Adipose tissue (tissue), 3 donors: ENCODE measurements around the gene SNPH. TPM values are rescaled to one million over a fixed set of nuclear protein-coding genes. Genes with fewer than 3 reads are reported as not detected.

Experiments
- H3K27ac ChIP-seq: one replicate; pipeline ENCODE4 v1.5.1; 2013; ENCODE audit warnings: low read depth, low read length
- WGBS, 3 donors: extraction: QIAGEN DNeasy Blood & Tissue Kit; methylation state at CpG; one replicate each; pipeline ENCODE4 v1.1.7; 2013; 5-methylcytosine and 5-hydroxymethylcytosine counted together
- polyA plus RNA-seq, 3 donors: library from polyadenylated mRNA; stranded (reverse); fragments of 200-250 nt; gene quantifications; one replicate each; pipeline ENCODE4 v1.2.3, GENCODE V29; 2013
- donor health status: healthy with polysubstance abuse.
- donor health status: Bipolar disorder and iron deficiency.
- donor health status: healthy.

Gene SNPH
- polyA plus RNA-seq, 3 donors, result 0.85 to 1.7 (median 0.92) TPM

GRCh38 chr20:1300083-1300840, 34.2 kb downstream of the SNPH start:
- no peak overlapping the region for H3K27ac ChIP-seq
- 88 to 94% (median 91%) methylated on average over 18 of the region's 18 CpGs for WGBS, 3 donors

DNA sequence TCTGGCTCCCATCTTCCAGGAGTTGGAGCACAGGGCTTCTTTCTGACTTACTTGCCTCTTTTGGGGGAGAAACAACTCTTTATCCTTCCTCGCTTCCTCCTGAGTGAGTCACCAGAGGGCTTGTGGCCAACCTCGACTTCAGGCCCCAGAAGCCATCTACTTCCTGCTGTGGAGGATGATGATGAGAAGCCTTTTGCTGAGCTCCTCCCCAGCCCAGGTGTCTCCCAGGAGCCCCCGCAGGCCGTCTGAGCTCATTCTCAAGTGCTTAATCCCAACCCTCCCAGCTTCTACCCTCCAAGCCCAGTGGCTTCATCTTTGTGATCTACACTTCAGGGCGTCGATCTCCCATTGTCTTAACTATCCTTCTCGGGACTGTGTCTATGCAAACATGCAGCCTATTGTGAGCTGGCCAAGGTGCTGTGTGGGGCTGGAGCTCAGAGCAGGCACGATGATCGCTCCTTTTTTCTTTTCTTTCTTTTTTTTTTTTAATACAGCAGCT, 35.0 kb downstream of the SNPH start:
- 55 to 68% (median 64%) methylated on average over 9 of the region's 9 CpGs for WGBS, 3 donors
- H3K27ac ChIP-seq, result no peak overlapping the region

GRCh38 chr20:1302685-1303541, 36.8 kb downstream of the SNPH start:
- no peak overlapping the region for H3K27ac ChIP-seq
- WGBS, 3 donors, result 81 to 88% (median 82%) methylated on average over 12 of the region's 12 CpGs

- WGBS, 3 donors, result 84 to 90% (median 88%) methylated on average over 31 of the region's 31 CpGs
- H3K27ac ChIP-seq, result no peak overlapping the region
These were observed 38.8 kb downstream of the SNPH start for GRCh38 chr20:1304710-1305515.

DNA sequence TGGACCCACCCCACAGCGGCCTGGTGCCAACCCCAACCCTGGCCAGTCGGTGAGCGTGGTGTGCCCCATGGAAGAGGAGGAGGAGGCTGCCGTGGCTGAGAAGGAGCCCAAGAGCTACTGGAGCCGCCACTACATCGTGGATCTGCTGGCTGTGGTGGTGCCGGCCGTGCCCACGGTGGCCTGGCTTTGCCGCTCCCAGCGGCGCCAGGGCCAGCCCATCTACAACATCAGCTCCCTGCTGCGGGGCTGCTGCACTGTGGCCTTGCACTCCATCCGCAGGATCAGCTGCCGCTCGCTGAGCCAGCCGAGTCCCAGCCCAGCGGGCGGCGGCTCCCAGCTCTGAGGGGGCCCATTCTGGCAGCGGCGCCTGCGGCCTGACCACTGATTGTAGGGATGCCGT, 39.6 kb downstream of the SNPH start:
- 91 to 92% (median 91%) methylated on average over 24 of the region's 24 CpGs for WGBS, 3 donors
- no peak overlapping the region for H3K27ac ChIP-seq

DNA sequence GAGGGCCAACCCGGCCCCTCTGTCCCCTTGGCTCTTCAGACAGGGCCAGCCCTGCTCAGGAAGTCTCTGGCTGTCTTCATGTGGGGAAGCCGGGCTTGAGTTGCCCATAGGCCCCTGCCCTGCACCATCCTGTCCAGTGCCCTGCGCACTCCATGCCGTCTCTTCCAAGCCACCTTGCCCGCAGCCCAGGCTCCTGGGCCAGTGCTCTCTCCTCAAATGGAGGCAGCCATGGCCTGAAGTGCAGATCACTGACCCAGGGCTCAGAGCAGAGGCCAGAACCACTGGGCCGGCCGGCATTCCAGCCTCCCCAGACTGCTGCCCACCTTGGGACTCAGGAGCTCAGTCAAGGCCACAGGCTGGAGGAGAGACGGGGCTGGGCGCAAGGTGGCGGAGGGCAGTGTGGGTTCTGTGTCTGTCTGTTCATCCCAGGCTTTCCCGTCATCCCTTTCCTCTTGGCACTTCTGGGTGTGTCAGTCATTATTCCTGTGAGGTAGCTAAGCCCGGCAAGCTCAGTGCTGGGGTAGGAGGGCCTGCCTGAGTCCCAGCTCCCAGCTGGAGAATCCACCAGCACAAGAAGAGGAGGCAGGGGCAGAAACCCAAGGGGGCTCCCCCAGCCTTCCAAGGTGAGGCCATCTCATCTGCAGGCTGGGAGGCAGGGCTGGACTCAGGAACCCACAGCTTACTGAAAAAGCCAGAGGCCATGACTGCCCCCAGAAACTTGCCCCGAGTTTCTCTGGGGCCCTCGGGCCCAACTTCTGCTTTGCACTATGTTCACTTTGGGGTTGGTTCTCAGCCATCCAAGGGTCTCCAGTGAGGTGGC, 40.4 kb downstream of the SNPH start:
- no peak overlapping the region for H3K27ac ChIP-seq
- 77 to 87% (median 85%) methylated on average over 13 to 14 of the region's 14 CpGs for WGBS, 3 donors

DNA sequence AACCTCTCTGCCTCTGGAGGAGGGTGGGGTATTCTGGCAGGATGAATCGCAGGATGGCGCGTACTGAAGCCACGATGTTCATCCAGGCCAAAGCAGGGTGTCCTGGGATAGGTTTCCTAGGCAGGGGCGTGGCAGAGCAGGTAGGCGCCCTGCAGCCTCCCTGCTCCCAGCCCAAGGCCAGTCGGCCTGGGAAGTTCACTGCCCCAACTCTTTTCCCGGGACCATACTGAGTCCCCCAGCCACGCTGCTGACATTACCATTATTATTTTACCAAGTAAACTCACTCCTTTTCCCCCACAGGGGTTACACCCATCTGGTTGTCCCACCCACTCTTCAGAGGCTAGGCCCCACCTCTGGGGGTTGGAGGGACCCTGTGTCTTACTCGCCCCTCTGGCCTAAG, 41.1 kb downstream of the SNPH start:
- WGBS, 3 donors, result 92 to 94% (median 92%) methylated on average over 10 of the region's 10 CpGs

DNA sequence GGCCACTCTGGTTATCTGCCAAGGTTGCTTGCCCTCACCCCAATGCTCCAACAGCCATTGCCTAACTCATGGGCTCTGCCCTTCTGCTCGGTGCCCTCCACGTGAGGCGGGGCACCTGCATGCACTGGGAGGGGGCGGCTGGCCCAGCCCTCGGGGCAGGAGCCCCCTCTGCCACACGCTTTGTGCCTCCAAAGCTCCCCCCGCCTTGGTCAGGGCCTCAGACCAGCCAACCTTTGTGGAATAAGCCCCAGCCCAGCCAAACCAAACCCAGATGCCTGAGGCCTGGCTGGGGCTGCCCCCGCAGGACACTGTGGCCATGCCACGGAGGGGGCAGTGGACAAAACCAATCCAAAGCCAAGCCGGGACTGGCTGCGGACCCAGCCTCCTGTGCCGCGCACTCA, 41.5 kb downstream of the SNPH start:
- WGBS, 3 donors, result 88 to 94% (median 94%) methylated on average over 13 of the region's 13 CpGs

More for the DNA sequence above, 41.1 kb downstream of the SNPH start:
- no peak overlapping the region for H3K27ac ChIP-seq

GRCh38 chr20:1308067-1308701, 42.1 kb downstream of the SNPH start:
- no peak overlapping the region for H3K27ac ChIP-seq
- 86 to 88% (median 86%) methylated on average over 13 of the region's 13 CpGs for WGBS, 3 donors

More for the DNA sequence above, 41.5 kb downstream of the SNPH start:
- H3K27ac ChIP-seq, result no peak overlapping the region

- 85 to 92% (median 87%) methylated on average over 9 of the region's 9 CpGs for WGBS, 3 donors
- H3K27ac ChIP-seq, result no peak overlapping the region
These were observed 42.6 kb downstream of the SNPH start for GRCh38 chr20:1308702-1309095.

GRCh38 chr20:1309439-1309847, 43.3 kb downstream of the SNPH start:
- WGBS, 3 donors, result 90 to 91% (median 90%) methylated on average over 12 of the region's 12 CpGs
- no peak overlapping the region for H3K27ac ChIP-seq

- WGBS, 3 donors, result 63 to 80% (median 66%) methylated on average over 9 of the region's 9 CpGs
- no peak overlapping the region for H3K27ac ChIP-seq
These were observed 44.0 kb downstream of the SNPH start for GRCh38 chr20:1310071-1310470.

DNA sequence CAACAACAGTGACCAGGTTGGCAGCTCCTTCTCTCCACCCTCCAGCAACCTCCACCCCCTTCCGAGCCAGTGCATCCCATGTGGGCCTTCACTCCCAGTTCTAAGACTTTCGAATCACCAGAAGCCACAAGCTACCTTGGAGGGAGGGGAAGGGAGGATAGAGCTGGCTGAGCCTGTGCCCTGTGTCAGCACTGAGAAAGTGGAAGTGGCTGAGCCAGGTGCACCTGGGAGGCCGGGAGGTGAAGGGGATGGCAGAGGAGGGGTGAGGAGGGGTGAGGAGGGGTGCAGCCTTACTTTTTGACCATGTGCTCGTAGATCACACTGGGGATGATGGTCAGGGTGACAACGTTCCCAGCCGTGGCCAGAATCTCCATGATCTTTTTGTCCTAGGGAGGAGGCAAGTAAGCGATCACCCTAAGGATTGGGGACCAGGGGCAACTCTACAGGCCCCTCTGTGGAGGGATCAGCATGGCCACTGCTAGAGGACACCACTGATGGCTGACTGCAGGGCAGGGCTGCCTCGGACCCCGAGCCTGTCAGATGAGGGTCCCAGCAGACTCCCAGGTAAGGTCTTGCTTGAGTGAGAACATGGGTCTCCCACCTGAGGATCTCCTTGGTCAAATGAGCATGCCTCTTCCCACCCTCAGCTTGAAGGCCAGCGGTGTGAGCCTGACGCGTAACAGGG, 44.6 kb downstream of the SNPH start:
- WGBS, 3 donors, result 86 to 87% (median 86%) methylated on average over 12 of the region's 12 CpGs
- no peak overlapping the region for H3K27ac ChIP-seq

GRCh38 chr20:1312308-1312707, 46.2 kb downstream of the SNPH start:
- whole genome bisulfite sequencing, 3 donors, result 90 to 97% (median 94%) methylated on average over 20 of the region's 20 CpGs
- no peak overlapping the region for H3K27ac ChIP-seq

DNA sequence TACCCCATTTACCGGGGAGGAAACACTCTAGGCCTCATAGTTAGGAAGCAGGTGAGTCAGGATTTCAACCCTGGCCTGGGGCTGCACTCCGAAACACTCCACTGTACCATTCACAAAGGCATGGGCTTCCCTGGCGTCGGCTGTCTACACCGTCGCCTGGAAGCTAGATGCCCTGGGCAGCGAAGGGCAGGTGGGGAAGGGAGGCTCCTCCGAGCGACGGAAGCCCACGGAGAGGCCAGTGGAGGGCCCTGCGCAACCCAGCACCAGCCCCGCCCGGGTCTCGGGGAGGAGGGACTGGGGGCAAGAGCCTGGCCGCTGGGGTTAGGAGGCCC, 46.8 kb downstream of the SNPH start:
- H3K27ac ChIP-seq, result no peak overlapping the region
- 78 to 80% (median 80%) methylated on average over 15 to 16 of the region's 16 CpGs for WGBS, 3 donors

GRCh38 chr20:1313236-1313964, 47.3 kb downstream of the SNPH start:
- H3K27ac ChIP-seq, result no peak overlapping the region
- WGBS, 3 donors, result 17 to 32% (median 28%) methylated on average over 34 to 38 of the region's 38 CpGs
